ENCODE measurements around the gene CX3CL1. TPM values are rescaled to one million over a fixed set of nuclear protein-coding genes. Genes with fewer than 3 reads are reported as not detected.
"Not testable (repeated sequence)": the region's sequence is repeated elsewhere in the genome, so short reads cannot be mapped to it uniquely, and the experiment has no call there.

CX3CL1 gene
- total RNA-seq, 2 experiments from 2014 or later, result not detected

DNA sequence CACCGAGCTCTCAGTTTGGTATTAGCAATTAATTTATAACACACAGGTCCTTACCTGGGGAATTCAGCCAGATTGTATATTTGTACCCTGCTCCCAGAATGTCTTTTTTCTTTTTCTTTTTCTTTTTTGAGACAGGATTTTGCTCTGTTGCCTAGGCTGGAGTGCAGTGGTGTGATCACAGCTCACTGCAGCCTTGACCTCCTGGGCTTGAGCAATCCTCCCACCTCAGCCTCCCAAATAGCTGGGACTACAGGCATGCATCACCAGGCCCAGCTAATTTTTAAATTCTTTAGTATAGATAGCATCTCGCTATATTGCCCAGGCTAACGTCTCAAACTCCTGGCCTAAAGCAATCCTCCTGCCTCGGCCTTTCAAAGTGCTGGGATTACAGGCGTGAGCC, 28.2 kb upstream of the CX3CL1 start:
- peaks cover 35% of the 10 kb centered on the region for H3K27me3 Mint-ChIP-seq (ENCODE audit: low read depth)
- H3K4me1 Mint-ChIP-seq (ENCODE audit: low read depth), result peaks cover 10% of the 10 kb centered on the region
- H3K4me3 Mint-ChIP-seq; CTCF ChIA-PET; H3K27ac Mint-ChIP-seq; DNase-seq; ATAC-seq; POLR2A ChIA-PET; H3K36me3 Mint-ChIP-seq (ENCODE audit: low read depth); H3K9me3 Mint-ChIP-seq (ENCODE audit: insufficient read depth): not testable (repeated sequence)

DNA sequence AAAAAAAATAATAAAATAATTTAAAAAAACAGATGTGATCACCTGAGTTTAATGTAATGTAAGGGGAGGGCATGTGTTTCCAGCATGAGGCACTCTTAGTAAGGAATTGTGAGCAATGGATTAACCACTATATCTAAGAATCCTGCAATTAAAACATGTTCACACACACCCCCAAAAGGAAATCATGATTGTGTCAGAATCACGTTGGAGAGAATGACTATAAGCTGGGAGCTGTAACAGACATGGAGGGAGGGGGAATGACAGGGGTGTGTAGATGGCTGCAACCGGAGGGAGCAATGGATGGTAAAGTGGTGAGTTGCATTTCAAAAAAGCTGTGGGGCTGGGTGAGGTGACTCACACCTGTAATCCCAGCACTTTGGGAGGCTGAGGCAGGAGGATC, 27.3 kb upstream of the CX3CL1 start:
- Mint-ChIP-seq H3K27ac (no peak overlapping the region), H3K4me1 (ENCODE audit: low read depth) (peaks cover 10% of the 10 kb centered on the region), H3K9me3 (ENCODE audit: insufficient read depth) (no peaks in the 10 kb centered on the region), H3K36me3 (ENCODE audit: low read depth) (peaks cover 1% of the 10 kb centered on the region), H3K4me3 (no peak overlapping the region), H3K27me3 (ENCODE audit: low read depth) (peaks cover 42% of the 10 kb centered on the region)
- ATAC-seq, result no peak
- DNase-seq, result no peak
- ChIA-PET CTCF (no interaction called here), POLR2A (no interaction called here)

DNA sequence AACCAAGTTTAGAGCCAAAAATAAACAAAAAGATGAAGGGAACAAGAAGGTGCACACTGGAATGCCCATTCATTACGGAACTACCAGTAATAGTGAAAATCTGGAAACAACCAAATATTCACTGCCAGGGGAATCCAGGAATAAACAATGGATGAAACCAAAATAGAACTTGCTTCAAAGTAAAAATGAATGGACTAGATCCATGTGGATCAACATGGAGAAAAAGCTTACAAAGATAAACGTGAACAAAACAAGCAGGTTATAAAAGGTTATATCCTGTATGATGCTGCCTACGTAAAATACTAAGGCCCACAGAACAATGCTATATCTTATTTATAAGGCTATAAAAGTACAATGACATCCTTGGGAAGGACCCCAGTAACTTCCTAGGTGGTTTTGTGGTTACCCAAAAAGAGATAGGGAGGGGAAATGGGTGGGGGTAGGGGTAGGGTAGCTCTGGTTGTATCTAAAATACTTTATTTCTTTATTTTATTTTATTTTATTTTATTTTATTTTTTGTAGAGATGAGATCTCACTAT, 26.6 kb upstream of the CX3CL1 start:
- no peak overlapping the region for H3K27ac Mint-ChIP-seq
- H3K36me3 Mint-ChIP-seq (ENCODE audit: low read depth), result peaks cover 1% of the 10 kb centered on the region
- DNase-seq, result no peak
- H3K4me1 Mint-ChIP-seq (ENCODE audit: low read depth), result peaks cover 10% of the 10 kb centered on the region
- no peaks in the 10 kb centered on the region for H3K9me3 Mint-ChIP-seq (ENCODE audit: insufficient read depth)
- ChIA-PET CTCF (no interaction called here), POLR2A (no interaction called here)
- ATAC-seq, result no peak
- H3K27me3 Mint-ChIP-seq (ENCODE audit: low read depth), result peaks cover 44% of the 10 kb centered on the region
- no peak overlapping the region for H3K4me3 Mint-ChIP-seq

DNA sequence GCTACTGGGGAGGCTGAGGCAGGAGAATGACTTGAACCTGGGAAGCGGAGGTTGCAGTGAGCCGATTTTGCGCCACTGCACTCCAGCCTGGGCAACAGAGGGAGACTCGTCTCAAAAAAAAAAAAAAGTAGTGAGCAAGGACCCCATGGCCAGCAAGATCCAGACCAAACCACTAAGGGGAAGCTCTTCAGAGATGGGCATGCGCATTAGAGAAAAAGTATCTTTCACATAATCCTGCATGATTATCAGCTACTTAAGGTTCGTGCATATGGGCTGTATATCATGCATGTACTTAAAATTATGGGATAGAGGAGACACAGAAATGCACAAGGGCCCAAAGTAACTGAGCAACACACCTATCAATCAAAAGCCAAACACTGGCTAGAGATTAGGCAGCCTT, 24.4 kb upstream of the CX3CL1 start:
- no peaks in the 10 kb centered on the region for H3K9me3 Mint-ChIP-seq (ENCODE audit: insufficient read depth)
- H3K36me3 Mint-ChIP-seq (ENCODE audit: low read depth), result peaks cover 1% of the 10 kb centered on the region
- ATAC-seq (no peak), DNase-seq (no peak)
- POLR2A ChIA-PET, result no interaction called here
- CTCF ChIA-PET, result no interaction called here
- H3K4me3 Mint-ChIP-seq, result no peak overlapping the region
- no peak overlapping the region for H3K27ac Mint-ChIP-seq
- peaks cover 42% of the 10 kb centered on the region for H3K27me3 Mint-ChIP-seq (ENCODE audit: low read depth)
- H3K4me1 Mint-ChIP-seq (ENCODE audit: low read depth), result peaks cover 10% of the 10 kb centered on the region

DNA sequence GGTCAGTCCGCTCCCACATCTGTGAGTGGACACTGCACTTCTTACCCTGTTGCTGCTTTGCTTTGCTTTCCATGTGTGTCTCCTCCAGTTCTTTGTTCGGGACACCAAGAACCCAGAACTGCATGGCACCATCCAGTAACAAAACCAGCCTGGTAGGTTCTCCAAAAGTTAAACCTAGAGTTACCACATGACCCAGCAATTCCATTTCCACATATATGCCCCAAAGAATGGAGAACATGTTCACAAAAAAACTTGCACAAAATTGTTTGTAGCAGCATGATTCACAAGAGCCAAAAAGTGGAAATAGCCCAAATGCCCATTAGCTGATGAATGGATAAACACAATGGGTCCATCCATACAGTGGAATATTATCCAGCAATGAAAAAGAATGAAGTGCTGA, 24.0 kb upstream of the CX3CL1 start:
- Mint-ChIP-seq H3K36me3 (ENCODE audit: low read depth) (peaks cover 1% of the 10 kb centered on the region), H3K27ac (no peak overlapping the region), H3K4me1 (ENCODE audit: low read depth) (peaks cover 10% of the 10 kb centered on the region), H3K4me3 (no peak overlapping the region), H3K27me3 (ENCODE audit: low read depth) (peaks cover 39% of the 10 kb centered on the region), H3K9me3 (ENCODE audit: insufficient read depth) (no peaks in the 10 kb centered on the region)
- ATAC-seq (no peak), DNase-seq (no peak)
- ChIA-PET CTCF (no interaction called here), POLR2A (no interaction called here)

DNA sequence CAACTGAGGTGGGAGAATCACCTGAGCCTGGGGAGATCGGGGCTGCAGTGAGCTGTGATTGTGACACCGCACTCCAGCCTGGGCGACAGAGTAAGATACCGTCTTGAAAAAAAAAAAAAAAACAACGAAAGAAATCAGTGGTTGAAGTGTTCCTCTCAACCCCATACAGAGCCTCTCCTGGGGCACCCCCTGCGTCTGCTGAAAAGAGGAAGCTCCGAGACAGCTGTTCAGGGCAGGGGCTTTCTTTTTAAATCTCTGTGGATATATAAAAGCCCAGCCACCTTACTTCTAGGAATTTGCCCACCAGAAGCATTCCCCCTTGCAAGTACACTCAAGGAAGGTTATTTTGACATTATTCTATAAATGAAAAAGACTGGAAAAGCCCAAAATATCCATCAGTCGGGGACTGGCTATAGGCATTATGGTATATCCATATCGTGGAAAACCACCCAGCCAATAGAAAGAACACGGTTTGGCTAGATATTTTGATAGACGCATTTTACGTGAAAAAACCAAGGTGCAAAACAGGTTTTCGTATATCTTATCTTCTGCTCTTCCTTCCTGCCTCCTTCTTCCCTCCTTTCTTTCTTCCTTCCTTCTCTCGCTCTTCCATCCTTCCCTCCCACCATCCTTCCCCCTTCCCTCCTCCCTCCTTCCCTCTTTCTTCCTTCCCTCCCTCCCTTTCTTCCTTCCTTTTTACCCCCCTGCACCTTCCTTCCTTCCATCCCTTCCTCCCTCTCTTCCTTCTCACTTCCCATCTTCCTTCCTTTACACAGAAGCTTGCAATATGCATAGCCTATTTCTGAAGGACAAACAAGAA, 22.9 kb upstream of the CX3CL1 start:
- no peaks in the 10 kb centered on the region for H3K9me3 Mint-ChIP-seq (ENCODE audit: insufficient read depth)
- H3K27me3 Mint-ChIP-seq (ENCODE audit: low read depth), result peaks cover 39% of the 10 kb centered on the region
- ATAC-seq (no peak), DNase-seq (no peak)
- H3K4me3 Mint-ChIP-seq, result no peak overlapping the region
- peaks cover 10% of the 10 kb centered on the region for H3K4me1 Mint-ChIP-seq (ENCODE audit: low read depth)
- ChIA-PET POLR2A (no interaction called here), CTCF (no interaction called here)
- H3K36me3 Mint-ChIP-seq (ENCODE audit: low read depth), result peaks cover 1% of the 10 kb centered on the region
- H3K27ac Mint-ChIP-seq, result no peak overlapping the region

DNA sequence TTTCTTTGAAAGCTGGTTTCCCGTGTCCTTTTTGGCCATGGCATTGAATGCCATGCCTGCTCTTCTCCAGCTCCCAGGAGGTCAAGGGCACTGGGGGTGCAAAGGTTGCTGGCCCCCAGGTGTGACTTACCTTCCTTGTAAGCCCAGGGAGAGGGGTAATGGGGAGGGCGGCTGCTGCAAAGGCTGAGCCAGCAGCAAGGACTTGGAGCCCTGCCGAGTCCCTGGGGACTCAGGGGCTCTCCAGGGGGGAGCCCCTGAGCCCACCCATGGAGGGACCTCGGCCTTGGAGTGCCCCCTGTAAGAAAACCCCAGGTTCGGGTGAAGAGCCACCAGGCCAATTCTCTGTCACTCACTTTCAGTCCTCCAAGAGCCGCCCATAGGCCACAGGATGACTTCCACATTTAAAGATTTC, 19.6 kb upstream of the CX3CL1 start:
- ATAC-seq (no peak), DNase-seq (no peak)
- POLR2A ChIA-PET, result no interaction called here
- Mint-ChIP-seq H3K27ac (no peak overlapping the region), H3K9me3 (ENCODE audit: insufficient read depth) (no peaks in the 10 kb centered on the region), H3K4me3 (no peak overlapping the region), H3K4me1 (ENCODE audit: low read depth) (peaks cover 3% of the 10 kb centered on the region), H3K27me3 (ENCODE audit: low read depth) (peaks cover 31% of the 10 kb centered on the region), H3K36me3 (ENCODE audit: low read depth) (no peaks in the 10 kb centered on the region)
- CTCF ChIA-PET, result no interaction called here

DNA sequence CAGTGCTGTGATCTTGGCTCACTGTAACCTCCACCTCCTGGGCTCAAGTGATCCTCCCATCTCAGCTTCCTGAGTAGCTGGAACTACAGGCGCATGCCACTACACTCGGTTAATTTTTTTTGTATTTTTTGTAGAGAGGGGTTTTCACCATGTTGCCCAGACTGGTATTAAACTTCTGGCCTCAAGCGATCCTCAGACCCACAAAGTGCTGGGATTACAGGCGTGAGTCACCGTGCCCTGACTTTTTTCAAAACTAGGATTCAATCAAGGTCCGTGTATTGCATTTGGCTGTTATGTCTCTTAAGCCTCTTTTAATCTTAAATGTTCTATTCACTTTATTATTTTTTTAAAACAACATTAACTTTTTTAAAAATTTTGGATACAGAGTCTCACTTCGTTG, 18.0 kb upstream of the CX3CL1 start:
- DNase-seq (no peak), ATAC-seq (no peak)
- peaks cover 14% of the 10 kb centered on the region for H3K27me3 Mint-ChIP-seq (ENCODE audit: low read depth)
- no peaks in the 10 kb centered on the region for H3K4me1 Mint-ChIP-seq (ENCODE audit: low read depth)
- ChIA-PET CTCF (no interaction called here), POLR2A (no interaction called here)
- H3K9me3 Mint-ChIP-seq (ENCODE audit: insufficient read depth), result no peaks in the 10 kb centered on the region
- no peak overlapping the region for H3K4me3 Mint-ChIP-seq
- H3K36me3 Mint-ChIP-seq (ENCODE audit: low read depth), result no peaks in the 10 kb centered on the region
- H3K27ac Mint-ChIP-seq, result no peak overlapping the region

DNA sequence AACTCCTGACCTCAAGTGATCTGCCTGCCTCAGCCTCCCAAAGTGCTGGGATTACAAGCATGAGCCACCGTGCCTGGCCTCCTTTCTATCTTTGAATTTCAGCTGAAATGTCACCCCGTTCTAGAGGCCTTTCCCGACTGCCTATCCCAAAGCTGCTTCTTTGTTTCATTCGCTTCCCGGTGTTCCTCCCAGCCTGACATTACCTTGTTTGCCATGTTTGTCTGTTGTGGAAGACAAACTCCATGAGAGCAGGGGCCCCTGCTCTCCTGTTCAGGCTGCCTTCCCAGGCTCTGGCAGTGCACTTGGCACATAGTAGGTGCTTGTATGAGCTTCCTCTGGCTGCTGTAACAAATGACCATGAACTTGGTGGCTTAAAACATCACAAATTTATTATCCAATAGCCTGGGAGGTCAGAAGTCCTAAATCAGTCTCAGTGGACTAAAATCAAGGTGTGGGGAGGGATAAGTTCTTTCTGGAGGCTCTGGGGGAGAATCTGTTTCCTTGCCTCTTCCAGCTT, 16.3 kb upstream of the CX3CL1 start:
- Mint-ChIP-seq H3K27me3 (ENCODE audit: low read depth) (peaks cover 6% of the 10 kb centered on the region), H3K27ac (no peak overlapping the region), H3K9me3 (ENCODE audit: insufficient read depth) (no peaks in the 10 kb centered on the region), H3K4me1 (ENCODE audit: low read depth) (no peaks in the 10 kb centered on the region), H3K4me3 (no peak overlapping the region), H3K36me3 (ENCODE audit: low read depth) (no peaks in the 10 kb centered on the region)
- ATAC-seq (no peak), DNase-seq (no peak)
- CTCF ChIA-PET, result no interaction called here
- POLR2A ChIA-PET, result no interaction called here

DNA sequence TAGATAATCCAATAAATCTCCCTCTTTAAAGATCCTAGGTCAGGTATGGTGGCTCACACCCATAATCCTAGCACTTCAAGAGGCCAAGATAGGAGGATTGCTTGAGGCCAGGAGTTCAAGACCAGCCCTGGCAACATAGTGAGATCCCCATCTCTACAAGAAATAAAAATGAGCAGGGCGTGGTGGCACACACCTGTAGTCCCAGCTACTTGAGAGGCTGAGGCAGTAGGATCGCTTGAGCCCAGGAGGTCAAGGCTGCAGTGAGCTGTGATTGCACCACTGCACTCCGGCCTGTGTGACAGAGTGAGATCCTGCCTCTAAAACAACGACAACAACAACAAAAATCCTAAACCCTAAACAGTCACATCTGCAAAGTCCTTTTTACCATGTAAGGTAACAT, 15.7 kb upstream of the CX3CL1 start:
- ATAC-seq (no peak), DNase-seq (no peak)
- no peaks in the 10 kb centered on the region for H3K9me3 Mint-ChIP-seq (ENCODE audit: insufficient read depth)
- POLR2A ChIA-PET, result no interaction called here
- no peak overlapping the region for H3K4me3 Mint-ChIP-seq
- H3K27ac Mint-ChIP-seq, result no peak overlapping the region
- no peaks in the 10 kb centered on the region for H3K4me1 Mint-ChIP-seq (ENCODE audit: low read depth)
- no peaks in the 10 kb centered on the region for H3K36me3 Mint-ChIP-seq (ENCODE audit: low read depth)
- CTCF ChIA-PET, result no interaction called here
- H3K27me3 Mint-ChIP-seq (ENCODE audit: low read depth), result peaks cover 6% of the 10 kb centered on the region

DNA sequence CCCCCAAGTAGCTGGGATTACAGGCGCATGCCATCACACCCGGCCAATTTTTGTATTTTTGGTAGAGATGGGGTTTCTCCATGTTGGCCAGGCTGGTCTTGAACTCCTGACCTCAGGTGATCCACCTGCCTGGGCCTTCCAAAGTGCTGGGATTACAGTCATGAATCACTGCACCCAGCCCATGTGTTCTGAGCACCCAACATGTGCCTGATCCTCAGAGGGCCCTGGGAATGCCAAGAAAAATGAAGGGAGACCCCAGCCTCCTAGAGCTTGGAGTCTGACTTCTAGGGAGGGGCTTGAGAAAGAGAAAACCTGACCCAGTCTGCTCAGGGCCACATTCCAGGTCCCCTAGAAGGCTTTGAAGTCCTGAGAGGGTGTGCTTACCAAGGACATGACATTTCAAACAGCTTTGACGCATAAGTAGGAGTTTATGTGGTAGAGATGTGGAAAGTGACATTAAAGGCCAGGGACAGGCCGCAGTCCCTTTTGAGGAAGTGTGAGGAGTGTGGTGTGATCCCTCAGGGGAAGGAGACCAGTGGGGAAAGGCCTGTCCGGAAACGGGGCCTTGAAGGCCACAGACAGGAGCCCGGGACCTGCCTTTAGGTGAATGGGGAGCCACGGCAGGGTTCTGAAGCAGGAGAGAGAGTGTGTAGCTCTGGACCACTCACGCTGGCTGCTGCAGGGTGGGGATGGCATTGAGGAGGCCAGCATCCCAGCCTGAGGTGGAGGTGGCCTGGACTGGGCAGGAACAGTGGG, 14.8 kb upstream of the CX3CL1 start:
- Mint-ChIP-seq H3K27me3 (ENCODE audit: low read depth) (peaks cover 3% of the 10 kb centered on the region), H3K27ac (no peak overlapping the region), H3K4me3 (no peak overlapping the region), H3K4me1 (ENCODE audit: low read depth) (no peaks in the 10 kb centered on the region), H3K9me3 (ENCODE audit: insufficient read depth) (no peaks in the 10 kb centered on the region), H3K36me3 (ENCODE audit: low read depth) (no peaks in the 10 kb centered on the region)
- ChIA-PET CTCF (no interaction called here), POLR2A (no interaction called here)
- no peak for ATAC-seq
- DNase-seq, result no peak

DNA sequence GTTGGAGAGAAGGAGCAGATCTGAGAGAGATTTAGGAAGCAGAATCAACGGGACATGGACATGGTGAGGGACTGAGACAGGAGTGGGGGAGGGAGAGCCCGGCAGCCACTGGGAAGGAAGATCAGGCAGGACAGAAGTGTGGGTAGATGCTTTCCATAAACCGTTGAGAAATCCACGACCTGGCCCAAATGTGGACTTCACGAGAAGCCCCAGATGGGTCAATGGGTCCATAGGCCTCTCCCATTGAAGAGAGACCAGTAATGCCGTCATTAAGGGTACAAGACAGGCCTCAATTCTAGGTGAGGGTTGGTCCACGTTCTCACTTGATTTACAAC, 14.2 kb upstream of the CX3CL1 start:
- H3K9me3 Mint-ChIP-seq (ENCODE audit: insufficient read depth), result no peaks in the 10 kb centered on the region
- H3K4me1 Mint-ChIP-seq (ENCODE audit: low read depth), result no peaks in the 10 kb centered on the region
- POLR2A ChIA-PET, result no interaction called here
- H3K27ac Mint-ChIP-seq, result no peak overlapping the region
- H3K36me3 Mint-ChIP-seq (ENCODE audit: low read depth), result no peaks in the 10 kb centered on the region
- CTCF ChIA-PET, result no interaction called here
- DNase-seq, result no peak
- ATAC-seq, result no peak
- peaks cover 3% of the 10 kb centered on the region for H3K27me3 Mint-ChIP-seq (ENCODE audit: low read depth)
- no peak overlapping the region for H3K4me3 Mint-ChIP-seq

Data from activated CD8-positive, alpha-beta T cell treated with anti-CD3 and anti-CD28 coated beads, Interleukin-2, amount 10 ng/mL, durations not matched to agents 7 days and 5 days (primary cell).